Measurements from ENCODE around the gene CABLES1.
A peak's percentile ranks its signal among the peaks of the same experiment; 100 is the strongest.
"Not testable (repeated sequence)": the region's sequence is repeated elsewhere in the genome, so short reads cannot be mapped to it uniquely, and the experiment has no call there.

Gene CABLES1

GRCh38 chr18:23284629-23285028, 149.3 kb downstream of the CABLES1 start:
- no peak for DNase-seq

- not testable (repeated sequence) for DNase-seq
Observed at GRCh38 chr18:23285581-23285980, 150.3 kb downstream of the CABLES1 start.

GRCh38 chr18:23291456-23292205, 156.3 kb downstream of the CABLES1 start:
- no peak for DNase-seq

- no peak for DNase-seq
Observed at GRCh38 chr18:23300231-23300805, 165.0 kb downstream of the CABLES1 start.

GRCh38 chr18:23301972-23302371, 166.7 kb downstream of the CABLES1 start:
- no peak for DNase-seq

- no peak for DNase-seq
Observed at GRCh38 chr18:23302511-23302850, 167.2 kb downstream of the CABLES1 start.

- no peak for DNase-seq
Observed at GRCh38 chr18:23302851-23303527, 167.7 kb downstream of the CABLES1 start.

- DNase-seq: peak in 6 of 58 donors; percentile 4 to 37 (median 14)
Observed at GRCh38 chr18:23306822-23307221, 171.5 kb downstream of the CABLES1 start.

GRCh38 chr18:23307567-23308295, 172.4 kb downstream of the CABLES1 start:
- DNase-seq: no peak
